ENCODE data around the gene ACOT7. TPM values are rescaled to one million over a fixed set of nuclear protein-coding genes. Genes with fewer than 3 reads are reported as not detected.

Gene ACOT7
- total and polyA plus RNA-seq, 2 of the 13 experiments (the other 11 are each of a cell fraction or from before 2014, with no cell fraction given) = 33.0 to 55.8 TPM

GRCh38 chr1:6295910-6296309, 97.7 kb downstream of the ACOT7 start:
- no TSS peak for BruUV-seq (replicated peaks)
- Histone ChIP-seq H4K20me1 (ENCODE audit: insufficient read depth, low read length) (no peaks in the 10 kb centered on the region), H2AFZ (ENCODE audit: low read length) (no peak overlapping the region), H3K4me2 (ENCODE audit: low read depth, low read length) (no peak overlapping the region), H3K9ac (ENCODE audit: insufficient read depth, low read depth, low read length) (no peak overlapping the region), H3K9me3 (ENCODE audit: low read length) (no peaks in the 10 kb centered on the region), H3K27me3 (ENCODE audit: control insufficient read depth in 1 of 2, insufficient read depth in 2 of 2, low read length in 2 of 2) (no peaks in the 10 kb centered on the region), H3K79me2 (ENCODE audit: insufficient read depth, low read length) (no peaks in the 10 kb centered on the region), H3K4me3 (replicated peaks in 1 of 3; ENCODE audit: insufficient read depth in 1 of 3, low read depth in 2 of 3, low read length in 3 of 3) (no peak overlapping the region), H3K4me1 (ENCODE audit: insufficient read depth, low read length) (peaks cover 13% of the 10 kb centered on the region), H3K36me3 (replicated peaks in 1 of 2; ENCODE audit: control insufficient read depth in 1 of 2, insufficient read depth in 2 of 2, low read length in 2 of 2) (peaks cover 10 to 28% of the 10 kb centered on the region in 2 experiments; a peak in 4 of 5 replicates), H3K27ac (ENCODE audit: extremely low read length, insufficient read depth, low read length) (no peak overlapping the region)
- ATAC-seq (no peak), FAIRE-seq (no peak), DNase-seq (ENCODE audit: low spot score) (no peak)
- intact Hi-C loops (cut with micrococcal nuclease; ENCODE audit: unreplicated experiment) = no loop called here
- 87% methylated on average over 6 of the region's 6 CpGs for WGBS (ENCODE audit: low lambda C conversion rate)
- ChIA-PET POLR2A (no interaction called here), CTCF (ENCODE audit: low intra/inter-chr PET ratio, low total read pairs) (no interaction called here)
- in situ Hi-C loops (cut with HindIII; ENCODE audit: extremely low pct_ligation_motif_present, low pct_unique_long_range_greater_than_20kb) = no loop called here
- TF ChIP-seq ZNF407 (CRISPR knock-in tag; IDR thresholded peaks at IDR 0.05; ENCODE audit: not compliant biosample characterization) (no peak), CERS6 (CRISPR knock-in tag; IDR thresholded peaks at IDR 0.05) (no peak), TRIM22 (IDR thresholded peaks at IDR 0.05) (no peak), ZNF160 (CRISPR knock-in tag; IDR thresholded peaks at IDR 0.05) (no peak)
- TF ChIP-seq, protein P1, sequence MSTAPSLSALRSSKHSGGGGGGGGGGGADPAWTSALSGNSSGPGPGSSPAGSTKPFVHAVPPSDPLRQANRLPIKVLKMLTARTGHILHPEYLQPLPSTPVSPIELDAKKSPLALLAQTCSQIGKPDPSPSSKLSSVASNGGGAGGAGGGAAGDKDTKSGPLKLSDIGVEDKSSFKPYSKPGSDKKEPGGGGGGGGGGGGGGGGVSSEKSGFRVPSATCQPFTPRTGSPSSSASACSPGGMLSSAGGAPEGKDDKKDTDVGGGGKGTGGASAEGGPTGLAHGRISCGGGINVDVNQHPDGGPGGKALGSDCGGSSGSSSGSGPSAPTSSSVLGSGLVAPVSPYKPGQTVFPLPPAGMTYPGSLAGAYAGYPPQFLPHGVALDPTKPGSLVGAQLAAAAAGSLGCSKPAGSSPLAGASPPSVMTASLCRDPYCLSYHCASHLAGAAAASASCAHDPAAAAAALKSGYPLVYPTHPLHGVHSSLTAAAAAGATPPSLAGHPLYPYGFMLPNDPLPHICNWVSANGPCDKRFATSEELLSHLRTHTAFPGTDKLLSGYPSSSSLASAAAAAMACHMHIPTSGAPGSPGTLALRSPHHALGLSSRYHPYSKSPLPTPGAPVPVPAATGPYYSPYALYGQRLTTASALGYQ (CRISPR knock-in tag; IDR thresholded peaks at IDR 0.05) = no peak
- TF ChIP-seq, protein P2, sequence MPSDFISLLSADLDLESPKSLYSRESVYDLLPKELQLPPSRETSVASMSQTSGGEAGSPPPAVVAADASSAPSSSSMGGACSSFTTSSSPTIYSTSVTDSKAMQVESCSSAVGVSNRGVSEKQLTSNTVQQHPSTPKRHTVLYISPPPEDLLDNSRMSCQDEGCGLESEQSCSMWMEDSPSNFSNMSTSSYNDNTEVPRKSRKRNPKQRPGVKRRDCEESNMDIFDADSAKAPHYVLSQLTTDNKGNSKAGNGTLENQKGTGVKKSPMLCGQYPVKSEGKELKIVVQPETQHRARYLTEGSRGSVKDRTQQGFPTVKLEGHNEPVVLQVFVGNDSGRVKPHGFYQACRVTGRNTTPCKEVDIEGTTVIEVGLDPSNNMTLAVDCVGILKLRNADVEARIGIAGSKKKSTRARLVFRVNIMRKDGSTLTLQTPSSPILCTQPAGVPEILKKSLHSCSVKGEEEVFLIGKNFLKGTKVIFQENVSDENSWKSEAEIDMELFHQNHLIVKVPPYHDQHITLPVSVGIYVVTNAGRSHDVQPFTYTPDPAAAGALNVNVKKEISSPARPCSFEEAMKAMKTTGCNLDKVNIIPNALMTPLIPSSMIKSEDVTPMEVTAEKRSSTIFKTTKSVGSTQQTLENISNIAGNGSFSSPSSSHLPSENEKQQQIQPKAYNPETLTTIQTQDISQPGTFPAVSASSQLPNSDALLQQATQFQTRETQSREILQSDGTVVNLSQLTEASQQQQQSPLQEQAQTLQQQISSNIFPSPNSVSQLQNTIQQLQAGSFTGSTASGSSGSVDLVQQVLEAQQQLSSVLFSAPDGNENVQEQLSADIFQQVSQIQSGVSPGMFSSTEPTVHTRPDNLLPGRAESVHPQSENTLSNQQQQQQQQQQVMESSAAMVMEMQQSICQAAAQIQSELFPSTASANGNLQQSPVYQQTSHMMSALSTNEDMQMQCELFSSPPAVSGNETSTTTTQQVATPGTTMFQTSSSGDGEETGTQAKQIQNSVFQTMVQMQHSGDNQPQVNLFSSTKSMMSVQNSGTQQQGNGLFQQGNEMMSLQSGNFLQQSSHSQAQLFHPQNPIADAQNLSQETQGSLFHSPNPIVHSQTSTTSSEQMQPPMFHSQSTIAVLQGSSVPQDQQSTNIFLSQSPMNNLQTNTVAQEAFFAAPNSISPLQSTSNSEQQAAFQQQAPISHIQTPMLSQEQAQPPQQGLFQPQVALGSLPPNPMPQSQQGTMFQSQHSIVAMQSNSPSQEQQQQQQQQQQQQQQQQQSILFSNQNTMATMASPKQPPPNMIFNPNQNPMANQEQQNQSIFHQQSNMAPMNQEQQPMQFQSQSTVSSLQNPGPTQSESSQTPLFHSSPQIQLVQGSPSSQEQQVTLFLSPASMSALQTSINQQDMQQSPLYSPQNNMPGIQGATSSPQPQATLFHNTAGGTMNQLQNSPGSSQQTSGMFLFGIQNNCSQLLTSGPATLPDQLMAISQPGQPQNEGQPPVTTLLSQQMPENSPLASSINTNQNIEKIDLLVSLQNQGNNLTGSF (CRISPR knock-in tag; IDR thresholded peaks at IDR 0.05) = no peak

Data from HepG2 (cell line).